HG02973 (cell line): ENCODE measurements around the gene IKZF3.
"Not testable (repeated sequence)": the region's sequence is repeated elsewhere in the genome, so short reads cannot be mapped to it uniquely, and the experiment has no call there.

Experiments
- ATAC-seq: cut with Tn5 transposase; IDR thresholded peaks from one replicate; pipeline ENCODE4 v1.9.1; 2021; ENCODE audit warnings: moderate library complexity; ENCODE audit not compliant: unreplicated experiment

The IKZF3 gene

DNA sequence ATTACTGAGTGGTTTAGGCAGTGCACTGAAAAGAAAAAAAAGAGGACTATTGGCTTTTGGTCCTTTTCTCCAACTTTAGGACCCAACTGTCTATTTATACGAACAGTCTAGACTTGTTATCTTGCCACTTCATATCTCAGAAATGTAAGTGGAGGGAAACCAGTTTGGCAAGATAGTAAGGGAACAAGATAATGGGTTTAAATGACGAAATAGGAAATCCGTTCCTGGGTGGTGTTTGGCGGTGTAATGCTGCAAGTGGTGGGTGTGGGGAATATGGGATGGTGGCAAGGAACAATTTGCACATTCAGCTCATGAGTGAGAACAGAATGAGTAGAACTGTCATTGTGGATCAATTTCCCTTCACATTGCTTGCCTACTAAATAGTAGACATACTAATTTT is 81.6 kb downstream of the IKZF3 start:
- ATAC-seq: no peak

DNA sequence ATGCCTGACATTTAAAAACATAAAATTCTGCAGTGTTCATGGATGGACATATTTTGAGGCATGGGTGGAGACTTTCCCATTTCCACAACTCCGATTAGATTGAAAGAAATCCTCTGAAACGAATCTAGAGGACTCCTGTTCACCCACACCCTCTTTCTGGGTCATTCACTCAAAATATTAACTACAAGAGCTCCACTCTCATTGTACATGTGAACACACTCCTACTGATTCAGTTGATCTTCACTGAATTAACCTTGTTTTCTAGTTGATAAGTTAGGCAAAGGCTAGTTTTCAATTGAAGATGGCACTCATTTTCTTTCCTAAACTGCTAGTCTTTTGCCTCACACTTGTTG is 82.3 kb downstream of the IKZF3 start:
- no peak for ATAC-seq

DNA sequence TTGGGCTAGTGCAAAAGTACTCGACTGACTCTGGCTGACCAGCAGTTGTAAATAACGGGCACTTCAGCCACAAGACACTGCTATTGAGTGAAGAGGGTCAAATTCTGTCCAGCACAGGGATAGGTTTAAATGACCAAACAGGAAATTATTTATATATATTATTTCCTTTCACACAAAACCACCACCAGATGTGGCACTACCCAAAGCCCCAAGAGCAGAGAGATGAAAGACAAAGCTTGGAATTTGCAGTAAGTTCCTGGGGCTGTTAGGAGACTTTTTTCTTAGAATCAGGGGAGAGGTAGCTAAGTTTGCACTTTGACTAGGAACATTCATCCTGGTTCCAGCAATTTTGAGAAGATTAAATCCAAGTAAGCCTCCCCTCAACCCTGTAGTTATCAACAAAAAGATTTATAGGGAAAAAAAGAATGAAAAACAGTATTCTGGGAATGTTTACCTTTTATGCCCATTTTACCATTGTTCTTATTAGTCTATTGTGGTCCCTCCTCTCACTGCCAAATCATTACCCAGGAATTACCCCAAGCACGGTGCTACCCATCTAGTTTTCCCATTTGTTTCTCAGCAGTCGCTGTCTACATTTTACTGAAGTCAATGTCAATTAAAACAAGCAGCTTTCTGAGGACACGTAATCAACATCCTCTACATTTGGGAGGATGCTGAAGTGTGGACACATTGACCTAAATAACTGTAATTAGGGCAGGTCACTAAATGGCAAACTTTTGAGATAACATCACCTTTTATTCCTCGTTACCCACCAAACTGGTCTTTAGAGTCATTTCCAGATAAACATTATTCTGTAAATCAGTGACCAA is 82.9 kb downstream of the IKZF3 start:
- ATAC-seq: no peak

DNA sequence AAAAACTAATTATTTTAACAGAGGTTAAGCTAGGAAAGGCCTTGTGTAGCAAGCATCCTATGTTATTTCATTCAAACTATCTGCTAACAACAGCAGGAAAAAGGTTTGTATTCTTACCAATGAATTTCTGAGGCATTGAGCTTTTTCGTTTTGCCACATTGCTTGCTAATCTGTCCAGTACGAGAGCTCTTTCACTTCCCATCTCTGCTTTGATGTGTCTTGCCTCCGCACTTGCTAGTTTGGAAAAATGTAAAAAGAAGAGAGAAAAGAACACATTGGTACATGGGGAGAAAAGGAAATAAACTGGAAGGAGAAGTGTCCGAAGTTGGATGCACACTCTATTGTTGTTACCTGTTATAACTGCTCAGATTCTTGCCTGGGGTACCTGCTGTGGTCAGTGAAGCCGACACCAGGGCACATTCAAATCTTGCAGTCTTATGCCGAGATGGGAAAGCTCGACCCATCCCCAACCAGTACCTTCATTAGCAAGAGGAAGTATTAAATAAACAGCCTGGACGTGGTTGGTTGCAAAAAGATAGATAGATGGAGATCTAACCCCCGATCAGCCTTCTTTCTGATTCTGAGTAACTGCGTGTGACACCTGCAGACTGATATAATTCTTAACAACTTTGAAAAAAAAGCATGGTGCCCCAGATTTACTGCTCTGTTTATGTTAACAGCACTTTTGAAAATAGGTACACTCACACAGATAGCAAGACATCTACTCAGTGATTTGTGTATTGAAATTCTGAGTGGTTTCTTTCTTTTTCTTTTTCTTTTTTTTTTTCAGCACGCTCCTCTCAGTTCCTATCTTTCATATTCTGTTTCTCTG is 86.4 kb downstream of the IKZF3 start:
- peak; percentile 44 for ATAC-seq

DNA sequence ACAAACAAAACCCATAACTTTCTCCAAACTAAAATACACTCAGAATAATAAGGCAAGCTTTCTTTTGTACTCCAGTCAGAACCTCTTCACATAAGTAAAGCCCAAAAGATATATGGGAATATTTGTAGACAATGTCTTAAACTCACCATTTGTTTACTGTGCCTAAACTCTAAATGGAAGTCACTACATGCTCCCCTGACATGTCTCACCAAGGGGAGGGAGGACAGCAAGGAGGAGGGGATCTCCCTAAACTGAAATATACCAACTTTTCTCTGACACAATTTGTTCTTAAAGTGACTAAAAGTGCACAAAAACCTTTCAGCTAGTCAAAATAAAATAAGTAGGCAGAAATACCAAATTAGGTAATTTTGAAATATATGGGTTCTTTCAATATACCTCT is 87.9 kb downstream of the IKZF3 start:
- no peak for ATAC-seq

DNA sequence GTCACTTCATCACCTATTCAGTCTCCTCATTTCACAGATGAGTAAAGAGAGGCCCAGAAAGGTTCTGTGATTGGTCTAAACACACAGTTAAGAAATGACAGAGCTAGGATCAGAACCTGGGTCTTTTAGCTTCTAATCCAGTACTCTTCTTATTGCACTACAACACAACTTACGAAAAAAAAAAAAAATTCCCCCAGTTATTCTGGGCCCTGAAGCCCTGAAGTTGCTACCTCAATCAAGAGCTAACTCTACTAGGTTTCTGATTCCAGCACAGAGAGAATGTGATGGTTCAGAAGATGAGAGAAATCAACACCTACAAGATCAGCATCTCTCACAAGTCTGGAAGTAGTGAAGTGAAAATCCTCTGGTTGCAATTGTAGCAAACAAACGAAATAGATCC is 89.1 kb downstream of the IKZF3 start:
- ATAC-seq: no peak

DNA sequence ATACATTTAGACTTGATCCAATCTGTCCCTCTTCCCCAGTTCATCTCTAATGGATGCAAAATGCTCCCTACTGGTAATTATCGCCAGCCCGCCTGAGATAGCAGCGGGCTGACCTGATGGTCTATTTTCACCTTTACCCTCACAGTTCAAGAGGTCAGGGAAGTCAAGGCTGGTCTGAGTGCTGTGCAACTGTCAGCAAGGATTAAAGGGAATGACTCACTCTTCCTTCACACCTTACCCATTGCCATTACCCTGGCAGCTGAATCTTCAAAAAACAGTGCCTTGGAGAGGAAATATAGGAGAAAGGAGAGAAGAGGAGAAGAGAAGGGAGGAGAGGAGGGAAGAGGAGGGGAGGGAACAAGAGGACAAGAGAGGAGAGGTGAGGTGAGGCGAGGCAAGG is 90.1 kb downstream of the IKZF3 start:
- ATAC-seq: no peak

DNA sequence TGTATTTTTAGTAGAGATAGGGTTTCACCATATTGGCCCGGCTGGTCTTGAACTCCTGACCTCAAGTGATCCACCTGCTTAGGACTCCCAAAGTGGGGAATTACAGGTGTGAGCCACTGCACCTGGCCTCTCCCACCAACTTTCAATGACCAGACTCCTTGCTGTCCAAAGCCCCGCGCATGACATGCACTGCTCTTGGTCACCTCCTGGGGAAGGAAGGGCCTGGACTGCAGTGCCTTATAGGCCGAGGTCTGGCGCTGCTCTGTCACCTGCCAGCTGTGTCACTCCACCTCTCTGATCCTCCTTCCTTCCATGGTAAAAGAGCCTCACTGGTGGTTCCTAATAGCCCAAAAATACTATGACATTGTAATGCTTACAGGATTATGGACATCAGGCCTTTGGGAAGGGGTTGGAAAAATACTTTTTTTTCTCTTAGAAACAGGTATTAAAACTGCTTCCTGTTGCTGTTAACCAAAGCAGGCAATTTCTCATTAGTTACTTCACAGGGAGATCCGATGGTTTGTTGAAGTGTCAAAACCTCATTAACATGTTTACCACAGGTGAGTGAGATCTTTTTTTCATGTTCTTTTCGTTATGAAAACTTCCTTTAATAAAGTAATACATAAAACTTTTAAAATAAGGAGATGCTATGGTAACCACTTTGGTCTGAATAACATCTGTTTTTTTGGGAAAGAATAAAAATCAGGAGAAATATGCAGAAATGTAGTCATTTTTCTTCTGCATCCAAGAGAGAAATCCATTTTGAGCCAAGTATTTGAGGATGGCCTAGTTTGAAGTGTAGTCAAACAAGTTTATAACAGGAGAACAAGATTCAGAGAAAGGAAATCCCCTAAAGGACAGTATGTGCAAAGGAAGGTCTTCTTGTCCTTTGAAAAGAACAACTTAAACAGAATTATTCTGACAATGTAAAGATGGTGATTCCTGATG is 90.9 kb downstream of the IKZF3 start:
- no peak for ATAC-seq

DNA sequence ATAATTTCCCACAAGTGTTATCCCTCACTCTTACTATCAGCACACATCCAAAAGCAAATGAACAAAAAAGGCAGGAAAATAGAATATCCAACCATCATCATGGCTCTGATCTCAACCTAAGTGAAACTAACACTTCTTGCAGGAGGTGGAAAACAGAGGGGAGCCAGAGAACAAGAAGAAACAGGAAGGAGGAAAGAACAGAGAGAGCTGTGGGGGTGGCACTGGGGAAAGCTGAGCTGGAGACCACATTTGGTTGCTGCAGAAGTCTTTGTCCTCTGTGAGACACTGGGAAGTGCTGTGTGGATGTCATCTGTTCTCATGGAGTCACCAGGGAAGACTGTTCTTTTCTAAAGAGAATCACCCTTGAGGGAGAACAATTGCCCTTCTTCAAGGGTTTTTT is 91.7 kb downstream of the IKZF3 start:
- no peak for ATAC-seq

DNA sequence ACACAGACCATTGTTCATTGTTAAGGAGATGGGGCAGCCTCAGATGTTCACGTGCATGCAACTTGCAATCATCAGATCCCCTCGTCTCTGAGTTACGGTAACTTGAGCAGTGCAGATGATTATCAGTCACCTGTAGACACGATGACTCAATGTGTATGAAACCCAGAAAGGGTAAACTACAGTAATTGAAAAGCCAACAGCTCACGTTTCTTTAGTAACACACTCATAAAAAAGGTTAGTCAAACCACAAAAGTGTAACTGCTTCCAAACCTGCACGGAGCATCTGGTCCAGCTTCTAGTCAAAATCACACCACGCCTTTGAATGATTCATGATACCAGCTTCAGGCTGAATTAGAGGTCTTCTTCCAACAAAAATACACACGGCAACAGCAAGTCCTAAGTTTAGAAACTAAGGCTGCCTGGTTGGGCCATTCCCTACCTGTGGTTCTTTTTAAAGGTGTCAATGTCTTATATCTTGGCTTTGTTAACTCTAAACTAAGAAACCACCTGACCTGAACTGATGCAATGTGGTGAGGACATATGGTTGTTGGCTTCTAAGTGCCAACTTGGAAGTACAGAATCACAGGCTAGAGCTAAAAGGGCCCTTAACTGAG is 94.0 kb downstream of the IKZF3 start:
- ATAC-seq: peak; percentile 59

DNA sequence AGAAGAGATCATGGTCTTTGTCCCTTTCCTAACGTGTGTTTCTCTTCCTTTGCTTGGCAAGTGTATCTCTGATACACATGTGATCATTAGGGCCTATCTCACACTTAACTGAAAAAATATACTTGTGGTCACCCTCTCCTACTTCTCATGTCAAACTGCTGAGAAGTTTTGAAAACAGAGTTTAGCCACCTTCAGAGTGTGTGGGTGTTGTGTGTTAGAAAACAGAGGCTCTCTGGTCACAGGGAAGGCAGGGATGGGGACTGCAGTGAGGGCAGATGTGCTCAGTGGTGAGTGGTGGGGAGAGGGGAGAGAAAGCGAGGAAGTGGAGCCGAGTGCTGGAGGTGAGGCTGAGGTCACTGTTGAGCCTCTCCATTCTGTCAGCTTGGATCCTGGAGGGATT is 97.0 kb downstream of the IKZF3 start:
- ATAC-seq: no peak

DNA sequence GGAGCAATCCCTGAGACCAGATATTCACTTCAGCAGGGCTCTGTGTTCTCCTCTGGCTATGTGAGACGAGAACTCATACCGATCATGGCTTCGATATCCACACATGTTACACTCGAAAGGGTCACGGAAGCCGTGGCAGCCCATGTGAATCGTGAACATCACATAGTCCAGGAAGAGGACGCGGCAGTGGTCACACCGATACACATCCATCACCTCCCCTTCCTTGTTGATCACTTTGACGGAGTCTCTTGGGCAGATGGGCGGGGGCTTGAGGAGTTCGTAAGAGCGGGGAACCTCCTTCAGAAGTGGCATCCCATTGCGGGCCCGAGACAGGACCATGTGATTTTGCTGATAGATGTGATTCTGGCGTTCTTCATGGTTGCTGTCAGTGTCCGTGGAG is 98.3 kb downstream of the IKZF3 start:
- no peak for ATAC-seq

DNA sequence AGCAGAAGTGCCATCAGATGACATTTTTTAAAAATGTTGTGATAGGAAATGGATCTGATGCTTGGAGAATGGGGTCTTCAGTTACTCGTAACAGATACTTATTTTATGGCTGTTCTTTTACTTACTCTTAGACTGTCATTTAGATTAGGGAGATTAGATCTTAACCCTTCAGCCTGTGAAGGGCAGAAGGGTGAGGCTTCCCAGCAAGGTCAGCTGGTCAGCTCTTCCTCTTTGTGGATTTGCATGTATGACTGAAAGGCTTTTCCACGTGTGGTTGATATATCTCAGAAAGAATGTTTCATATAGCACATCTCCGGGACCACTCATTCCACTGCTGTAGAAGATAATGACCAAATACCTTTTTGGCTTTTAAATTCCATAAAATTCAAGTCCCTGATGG is 98.9 kb downstream of the IKZF3 start:
- no peak for ATAC-seq

DNA sequence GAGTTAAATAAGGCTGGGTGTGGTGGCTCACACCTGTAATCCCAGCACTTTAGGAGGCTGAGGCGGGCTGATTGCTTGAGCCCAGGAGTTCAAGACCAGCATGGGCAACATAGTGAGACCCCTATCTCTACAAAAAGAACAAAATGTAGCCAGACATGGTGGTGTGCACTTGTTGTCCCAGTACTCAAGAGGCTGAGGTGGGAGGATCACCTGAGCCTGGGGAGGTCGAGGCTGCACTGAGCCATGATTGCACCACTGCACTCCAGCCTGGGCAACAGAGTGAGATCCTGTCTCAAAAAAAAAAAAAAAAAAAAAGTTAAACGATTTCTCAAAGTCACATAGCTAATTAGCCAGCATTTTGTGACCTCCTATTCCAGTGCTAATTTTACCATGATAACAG is 99.9 kb downstream of the IKZF3 start:
- ATAC-seq: not testable (repeated sequence)

DNA sequence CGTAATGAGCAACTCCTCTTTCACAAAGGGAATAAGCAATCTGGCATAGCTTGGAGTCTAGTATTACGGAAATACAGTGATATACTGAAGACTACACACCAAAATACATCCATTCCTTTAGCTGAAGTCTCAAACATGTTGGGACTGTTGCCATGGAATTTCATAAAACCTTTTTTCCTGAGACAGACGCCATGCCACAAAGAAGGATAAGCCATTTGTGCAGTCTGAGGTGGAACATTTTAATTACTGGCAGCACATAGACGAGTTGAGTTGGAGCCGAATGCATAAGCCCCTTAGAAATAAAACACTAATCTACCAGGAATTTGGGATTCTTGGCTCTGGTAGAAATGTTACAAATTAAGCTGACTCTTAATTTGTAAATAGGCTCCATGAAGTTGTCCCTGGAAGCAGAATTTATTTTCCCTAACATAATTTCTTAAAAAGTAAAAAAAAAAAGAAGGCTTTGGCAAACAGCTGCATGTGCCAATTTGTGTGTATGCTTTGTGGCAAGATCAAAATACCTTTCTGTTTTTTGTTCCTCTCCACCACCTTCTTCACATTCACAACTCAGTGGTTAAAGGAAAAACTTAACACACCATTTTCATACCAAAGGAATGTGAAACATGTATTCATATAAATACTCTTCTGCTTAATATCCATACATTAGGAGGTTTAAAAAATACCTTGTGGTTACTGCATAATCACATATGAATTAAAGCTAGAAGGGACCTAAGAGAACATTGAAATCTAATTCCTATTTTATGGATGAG is 100.9 kb downstream of the IKZF3 start:
- no peak for ATAC-seq

DNA sequence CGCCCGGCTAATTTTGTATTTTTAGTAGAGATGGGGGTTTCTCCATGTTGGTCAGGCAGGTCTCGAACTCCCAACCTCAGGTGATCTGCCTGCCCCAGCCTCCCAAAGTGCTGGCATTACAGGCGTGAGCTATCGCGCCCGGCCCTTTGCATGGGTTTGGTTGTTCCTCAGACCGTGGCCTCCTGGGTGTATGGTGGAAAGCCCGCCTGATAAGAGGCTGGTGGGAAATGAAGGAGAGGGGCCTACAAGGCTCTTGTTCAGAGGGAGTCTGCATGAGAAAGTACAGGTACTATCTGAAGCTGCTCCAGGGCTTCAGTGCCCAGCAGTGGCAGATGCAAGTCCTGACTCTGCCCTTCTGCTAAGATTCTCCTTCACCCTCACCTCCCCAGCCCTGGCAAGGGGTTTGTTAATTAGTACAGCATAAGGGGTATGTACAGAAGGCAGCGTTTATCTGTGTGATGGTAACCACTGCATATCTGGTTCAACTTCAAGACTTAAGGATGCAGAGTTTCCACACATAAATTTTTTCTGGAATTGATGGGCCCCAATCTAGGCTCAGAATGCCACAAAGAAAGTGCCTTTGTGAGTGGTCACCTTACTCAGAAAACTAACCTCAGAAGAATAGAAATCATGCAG is 102.1 kb downstream of the IKZF3 start:
- no peak for ATAC-seq

DNA sequence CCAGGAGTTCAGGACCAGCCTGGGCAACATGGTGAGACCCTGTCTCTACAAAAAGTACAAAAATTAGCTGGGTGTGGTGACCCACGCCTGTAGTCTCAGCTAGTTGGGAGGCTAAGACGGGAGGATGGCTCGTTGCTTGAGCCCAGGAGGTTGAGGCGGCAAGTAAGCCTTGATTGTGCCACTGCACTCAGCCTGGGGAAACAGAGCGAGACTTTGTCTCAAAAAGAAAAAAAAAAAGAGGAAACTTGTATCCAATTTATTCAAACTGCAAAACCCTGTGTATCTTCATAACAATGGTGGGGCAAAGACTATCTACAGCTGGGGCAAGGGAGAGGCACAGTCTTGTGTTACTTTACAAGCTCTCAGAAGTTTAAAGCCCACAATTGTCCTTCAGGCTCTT is 104.9 kb downstream of the IKZF3 start:
- no peak for ATAC-seq

DNA sequence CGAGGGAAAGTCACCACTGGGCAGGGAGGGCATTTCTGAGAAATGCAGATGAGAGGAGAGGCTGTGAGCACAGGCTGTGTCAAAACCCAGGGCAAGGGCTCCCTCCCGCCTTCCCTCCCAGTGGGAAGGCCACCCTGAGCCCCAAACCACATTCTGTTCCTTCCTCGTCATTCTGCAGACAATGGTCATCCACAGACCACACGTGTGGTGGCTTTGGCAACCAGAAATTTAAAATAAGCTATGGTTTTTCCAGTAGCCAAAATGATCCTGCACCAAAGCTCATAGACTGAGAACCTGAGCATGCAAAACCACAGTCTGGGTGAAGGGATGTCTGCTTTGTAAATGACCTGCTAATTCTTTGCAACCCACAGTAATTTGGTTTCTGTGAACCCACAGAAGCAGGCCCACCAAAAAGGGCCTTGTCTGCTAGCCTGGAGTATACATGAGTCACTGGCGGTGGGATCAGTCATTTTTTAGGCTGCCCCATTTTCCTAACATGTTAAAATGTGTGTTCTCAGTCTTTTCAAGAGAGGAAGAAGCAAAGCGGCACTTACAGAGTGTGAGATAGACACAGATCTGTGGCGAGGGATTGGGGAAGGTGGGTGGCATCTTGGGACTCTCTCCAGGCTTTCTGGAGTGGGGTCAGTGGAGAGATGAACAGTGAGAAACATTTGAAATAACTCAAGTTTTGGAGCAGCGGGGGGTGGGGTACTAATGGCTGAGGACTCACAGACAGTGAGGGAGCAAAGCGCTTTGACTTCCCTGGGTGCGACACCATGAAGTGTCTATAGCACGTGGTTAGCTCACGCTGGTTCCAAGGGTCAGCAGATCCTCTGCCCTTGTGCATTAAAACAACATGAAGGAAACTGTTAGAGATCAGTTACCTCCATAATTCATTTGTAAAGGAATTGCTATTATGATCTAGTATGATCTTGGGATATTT is 105.9 kb downstream of the IKZF3 start:
- ATAC-seq: no peak
